Measurements from ENCODE around the gene SNRPN. TPM values are rescaled to one million over a fixed set of nuclear protein-coding genes. Genes with fewer than 3 reads are reported as not detected.
"Not testable (repeated sequence)": the region's sequence is repeated elsewhere in the genome, so short reads cannot be mapped to it uniquely, and the experiment has no call there.

SNRPN gene
- total RNA-seq: 10 to 100 TPM; 80.9 to 89.7 TPM

GRCh38 chr15:24954783-24955530 is at the start of gene SNRPN, which contains the start of gene SNURF:
TSS of gene SNRPN (plus strand) at chr15:24954987. CDS start at chr15:24974454, 19,467 bp downstream.
TSS of gene SNURF (plus strand) at chr15:24954987. CDS start at chr15:24955049, 62 bp downstream.
- POLR2A ChIA-PET: no interaction called here
- Mint-ChIP-seq H3K27ac (peak within 1 kb of the TSS; percentile 94), H3K4me1 (peaks cover 5% of the 10 kb centered on the region), H3K27me3 (peaks cover 2% of the 10 kb centered on the region), H3K4me3 (peak within 1 kb of the TSS; percentile 92), H3K9me3 (peaks cover 1% of the 10 kb centered on the region), H3K36me3 (peaks cover 8% of the 10 kb centered on the region)
- ATAC-seq (ENCODE audit: low read depth): peak; percentile 57
- peak; percentile 72 for DNase-seq

GRCh38 chr15:24916305-24917009 is 38.3 kb upstream of the SNRPN start:
- Mint-ChIP-seq H3K36me3 (no peaks in the 10 kb centered on the region), H3K4me1 (peaks cover 4% of the 10 kb centered on the region), H3K27me3 (no peaks in the 10 kb centered on the region), H3K27ac (no peak overlapping the region), H3K9me3 (peaks cover 28% of the 10 kb centered on the region), H3K4me3 (peak overlapping the region; percentile 18)
- POLR2A ChIA-PET: no interaction called here
- DNase-seq: no peak
- peak; percentile 58 for ATAC-seq (ENCODE audit: low read depth)

GRCh38 chr15:24917431-24917830 is 37.4 kb upstream of the SNRPN start:
- ATAC-seq (ENCODE audit: low read depth): no peak
- DNase-seq: no peak
- Mint-ChIP-seq H3K27me3 (no peaks in the 10 kb centered on the region), H3K27ac (no peak overlapping the region), H3K36me3 (no peaks in the 10 kb centered on the region), H3K4me3 (no peak overlapping the region), H3K9me3 (peaks cover 25% of the 10 kb centered on the region), H3K4me1 (peaks cover 4% of the 10 kb centered on the region)
- POLR2A ChIA-PET: no interaction called here

GRCh38 chr15:24919446-24919845 is 35.3 kb upstream of the SNRPN start:
- no peak overlapping the region for H3K27ac Mint-ChIP-seq
- ATAC-seq (ENCODE audit: low read depth): no peak
- H3K9me3 Mint-ChIP-seq: peaks cover 26% of the 10 kb centered on the region
- H3K27me3 Mint-ChIP-seq: no peaks in the 10 kb centered on the region
- no peak for DNase-seq
- H3K36me3 Mint-ChIP-seq: no peaks in the 10 kb centered on the region
- no peak overlapping the region for H3K4me3 Mint-ChIP-seq
- POLR2A ChIA-PET: no interaction called here
- H3K4me1 Mint-ChIP-seq: peaks cover 4% of the 10 kb centered on the region

GRCh38 chr15:24922781-24923180 is 32.0 kb upstream of the SNRPN start:
- DNase-seq; H3K4me1 Mint-ChIP-seq; ATAC-seq (ENCODE audit: low read depth); POLR2A ChIA-PET; H3K27ac Mint-ChIP-seq; H3K4me3 Mint-ChIP-seq; H3K36me3 Mint-ChIP-seq; H3K27me3 Mint-ChIP-seq: not testable (repeated sequence)
- H3K9me3 Mint-ChIP-seq: peaks cover 14% of the 10 kb centered on the region

GRCh38 chr15:24924153-24924552 is 30.6 kb upstream of the SNRPN start:
- POLR2A ChIA-PET: no interaction called here
- Mint-ChIP-seq H3K9me3 (peaks cover 14% of the 10 kb centered on the region), H3K27ac (no peak overlapping the region), H3K36me3 (no peaks in the 10 kb centered on the region), H3K4me3 (no peak overlapping the region), H3K4me1 (no peaks in the 10 kb centered on the region), H3K27me3 (no peaks in the 10 kb centered on the region)
- ATAC-seq (ENCODE audit: low read depth) (no peak), DNase-seq (no peak)

- Mint-ChIP-seq H3K27me3 (no peaks in the 10 kb centered on the region), H3K27ac (no peak overlapping the region), H3K9me3 (peaks cover 15% of the 10 kb centered on the region), H3K4me1 (no peaks in the 10 kb centered on the region), H3K4me3 (no peak overlapping the region), H3K36me3 (no peaks in the 10 kb centered on the region)
- ATAC-seq (ENCODE audit: low read depth): no peak
- POLR2A ChIA-PET: no interaction called here
- no peak for DNase-seq
Measured at GRCh38 chr15:24924621-24925020, 30.2 kb upstream of the SNRPN start.

- H3K9me3 Mint-ChIP-seq: peaks cover 16% of the 10 kb centered on the region
- not testable (repeated sequence) for ATAC-seq (ENCODE audit: low read depth)
Measured at GRCh38 chr15:24931874-24932732, 22.7 kb upstream of the SNRPN start.

GRCh38 chr15:24933716-24934115 is 21.1 kb upstream of the SNRPN start:
- Mint-ChIP-seq H3K4me1 (no peaks in the 10 kb centered on the region), H3K27ac (no peak overlapping the region), H3K27me3 (no peaks in the 10 kb centered on the region), H3K9me3 (peaks cover 21% of the 10 kb centered on the region), H3K36me3 (peaks cover 2% of the 10 kb centered on the region), H3K4me3 (no peak overlapping the region)
- POLR2A ChIA-PET: no interaction called here
- DNase-seq (no peak), ATAC-seq (ENCODE audit: low read depth) (no peak)

More at GRCh38 chr15:24931874-24932732, 22.7 kb upstream of the SNRPN start:
- H3K36me3 Mint-ChIP-seq, H3K27me3 Mint-ChIP-seq, POLR2A ChIA-PET, DNase-seq, H3K4me3 Mint-ChIP-seq, H3K27ac Mint-ChIP-seq, H3K4me1 Mint-ChIP-seq: not testable (repeated sequence)

- not testable (repeated sequence) for ATAC-seq (ENCODE audit: low read depth); DNase-seq; H3K36me3 Mint-ChIP-seq
Measured at GRCh38 chr15:24938224-24938623, 16.6 kb upstream of the SNRPN start.

GRCh38 chr15:24940236-24940635 is 14.6 kb upstream of the SNRPN start:
- H3K36me3 Mint-ChIP-seq: peaks cover 2% of the 10 kb centered on the region
- H3K27me3 Mint-ChIP-seq: no peaks in the 10 kb centered on the region
- H3K4me1 Mint-ChIP-seq: no peaks in the 10 kb centered on the region
- no peak overlapping the region for H3K4me3 Mint-ChIP-seq
- no peak overlapping the region for H3K27ac Mint-ChIP-seq
- POLR2A ChIA-PET: no interaction called here
- no peak for ATAC-seq (ENCODE audit: low read depth)
- no peak for DNase-seq
- H3K9me3 Mint-ChIP-seq: peaks cover 16% of the 10 kb centered on the region

More at GRCh38 chr15:24938224-24938623, 16.6 kb upstream of the SNRPN start:
- H3K4me1 Mint-ChIP-seq, POLR2A ChIA-PET, H3K27me3 Mint-ChIP-seq, H3K4me3 Mint-ChIP-seq, H3K27ac Mint-ChIP-seq: not testable (repeated sequence)
- H3K9me3 Mint-ChIP-seq: peaks cover 18% of the 10 kb centered on the region

GRCh38 chr15:24943361-24943760 is 11.4 kb upstream of the SNRPN start:
- Mint-ChIP-seq H3K4me1 (no peaks in the 10 kb centered on the region), H3K9me3 (peaks cover 6% of the 10 kb centered on the region), H3K27ac (no peak overlapping the region), H3K27me3 (no peaks in the 10 kb centered on the region), H3K36me3 (peaks cover 1% of the 10 kb centered on the region), H3K4me3 (no peak overlapping the region)
- DNase-seq (no peak), ATAC-seq (ENCODE audit: low read depth) (no peak)
- POLR2A ChIA-PET: no interaction called here

- POLR2A ChIA-PET: no interaction called here
- ATAC-seq (ENCODE audit: low read depth): no peak
- H3K9me3 Mint-ChIP-seq: peaks cover 3% of the 10 kb centered on the region
- DNase-seq: no peak
- H3K27ac Mint-ChIP-seq: no peak overlapping the region
- H3K36me3 Mint-ChIP-seq: peaks cover 1% of the 10 kb centered on the region
- no peaks in the 10 kb centered on the region for H3K27me3 Mint-ChIP-seq
- no peaks in the 10 kb centered on the region for H3K4me1 Mint-ChIP-seq
- H3K4me3 Mint-ChIP-seq: no peak overlapping the region
Measured at GRCh38 chr15:24944954-24945353, 9.8 kb upstream of the SNRPN start.

Data from activated naive CD8-positive, alpha-beta T cell treated with anti-CD3 and anti-CD28 coated beads, Interleukin-2, amount 10 ng/mL, durations not matched to agents 7 days and 5 days (primary cell).